Kidney tubule cell (primary cell): ENCODE data around the gene XPO5.
"Not testable (repeated sequence)": the region's sequence is repeated elsewhere in the genome, so short reads cannot be mapped to it uniquely, and the experiment has no call there.

Experiments
- DNase-seq: peaks from one replicate; pipeline ENCODE4 v3.0.0-alpha.2; 2018; ENCODE audit warnings: low spot score

XPO5 gene

DNA sequence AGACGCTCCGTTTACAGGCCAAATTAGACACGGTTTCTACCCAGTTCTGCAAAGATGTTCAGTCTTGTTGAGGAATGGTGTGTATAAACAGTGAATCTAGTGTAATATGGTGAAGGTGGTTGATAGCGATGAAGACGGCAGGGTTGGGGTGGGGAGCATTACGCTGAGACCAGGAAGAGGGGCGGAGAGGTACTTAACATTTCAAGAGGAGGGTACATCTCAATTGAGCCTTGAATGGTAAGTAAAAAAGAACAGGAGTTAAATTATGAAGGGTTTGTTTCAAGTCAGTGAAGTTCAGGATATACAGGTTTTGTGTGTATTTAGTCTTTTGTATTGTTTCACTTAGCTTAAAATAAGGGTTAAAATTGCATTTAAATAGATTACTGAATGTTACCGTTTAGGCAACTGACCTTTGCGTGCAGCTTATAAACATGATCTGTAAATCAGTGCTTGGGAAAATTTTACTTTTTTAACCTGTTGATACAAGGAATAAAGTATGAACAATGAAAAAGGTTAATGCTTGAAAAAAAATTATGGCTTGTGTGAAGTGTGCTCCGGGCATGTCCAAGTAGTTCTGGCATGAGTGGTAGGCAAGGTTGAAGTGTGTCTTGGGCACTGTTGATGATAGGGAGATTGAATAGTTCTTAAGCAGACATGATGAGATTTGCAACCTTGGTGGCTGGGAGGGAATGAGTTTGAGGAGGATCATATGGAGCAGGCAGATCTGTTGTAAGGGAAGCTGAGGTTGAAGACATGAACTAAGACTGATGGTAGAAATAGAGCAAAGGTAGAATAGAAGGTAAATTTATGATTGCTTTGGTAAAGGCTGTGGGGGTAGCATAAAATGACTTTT is 58.1 kb downstream of the XPO5 start:
- no peak for DNase-seq

DNA sequence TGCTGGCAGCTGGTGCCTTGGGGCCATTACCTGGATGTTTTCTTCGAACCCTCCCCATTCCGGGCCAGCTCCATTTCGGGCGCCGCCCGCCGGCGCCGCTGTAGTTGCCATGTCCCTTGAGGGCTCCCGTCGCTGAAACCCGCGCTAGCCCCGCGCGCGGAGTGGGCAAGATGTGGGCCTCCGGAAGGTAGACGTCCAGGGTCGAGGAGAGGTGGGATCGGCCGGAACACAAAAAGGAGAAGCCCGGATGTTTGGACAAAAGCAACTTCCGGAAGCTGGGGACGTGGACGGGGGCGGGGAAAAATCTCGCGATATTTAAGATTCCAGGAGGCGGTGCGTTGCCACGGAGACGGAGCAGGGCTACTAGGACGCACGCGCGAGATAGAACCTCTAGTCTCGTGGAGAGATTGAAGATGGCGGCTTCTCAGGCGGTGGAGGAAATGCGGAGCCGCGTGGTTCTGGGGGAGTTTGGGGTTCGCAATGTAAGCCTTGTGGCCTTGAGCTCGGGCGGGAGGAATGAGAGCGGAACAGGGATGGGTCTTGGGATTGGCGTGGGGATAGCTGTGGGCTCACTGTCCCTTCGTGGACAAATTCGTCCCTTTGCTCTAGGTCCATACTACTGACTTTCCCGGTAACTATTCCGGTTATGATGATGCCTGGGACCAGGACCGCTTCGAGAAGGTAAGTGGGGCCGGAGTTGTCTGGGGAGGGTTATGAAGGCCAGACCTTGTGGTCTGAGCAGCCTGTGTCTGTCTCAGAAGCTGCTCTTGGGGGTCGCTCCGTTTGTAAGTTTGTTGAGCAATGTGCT is 58.9 kb downstream of the XPO5 start, which contains the start of the genes POLR1C and YIPF3:
TSS of gene POLR1C (plus strand) at position 393 of the 808 bp plus-strand sequence. CDS start at position 414, 21 bp downstream.
TSS of gene YIPF3 (minus strand) at position 230 of the 808 bp plus-strand sequence. CDS start at position 111, 119 bp downstream.
- peak; percentile 98 for DNase-seq

GRCh38 chr6:43516367-43516696 is 59.5 kb downstream of the XPO5 start:
- no peak for DNase-seq

GRCh38 chr6:43515808-43516207 is 60.0 kb downstream of the XPO5 start:
- no peak for DNase-seq

- no peak for DNase-seq
These were observed 63.9 kb downstream of the XPO5 start for GRCh38 chr6:43511824-43512415.

GRCh38 chr6:43510827-43511163 is 65.0 kb downstream of the XPO5 start:
- DNase-seq = no peak

GRCh38 chr6:43509984-43510826 is 65.6 kb downstream of the XPO5 start, which contains the start of gene LRRC73:
TSS of gene LRRC73 (minus strand) at chr6:43510346. CDS start at chr6:43509785, 561 bp downstream.
- DNase-seq = peak; percentile 82

- DNase-seq = no peak
These were observed 66.5 kb downstream of the XPO5 start for GRCh38 chr6:43509142-43509983.

GRCh38 chr6:43508481-43509141 is 67.2 kb downstream of the XPO5 start:
- DNase-seq = no peak

GRCh38 chr6:43506667-43507471 is 69.0 kb downstream of the XPO5 start:
- peak; percentile 81 for DNase-seq

GRCh38 chr6:43506171-43506570 is 69.7 kb downstream of the XPO5 start:
- no peak for DNase-seq

- DNase-seq = no peak
These were observed 70.1 kb downstream of the XPO5 start for GRCh38 chr6:43505718-43506117.

- no peak for DNase-seq
These were observed 70.9 kb downstream of the XPO5 start for GRCh38 chr6:43504756-43505593.

GRCh38 chr6:43503443-43503842 is 72.4 kb downstream of the XPO5 start:
- DNase-seq = no peak

DNA sequence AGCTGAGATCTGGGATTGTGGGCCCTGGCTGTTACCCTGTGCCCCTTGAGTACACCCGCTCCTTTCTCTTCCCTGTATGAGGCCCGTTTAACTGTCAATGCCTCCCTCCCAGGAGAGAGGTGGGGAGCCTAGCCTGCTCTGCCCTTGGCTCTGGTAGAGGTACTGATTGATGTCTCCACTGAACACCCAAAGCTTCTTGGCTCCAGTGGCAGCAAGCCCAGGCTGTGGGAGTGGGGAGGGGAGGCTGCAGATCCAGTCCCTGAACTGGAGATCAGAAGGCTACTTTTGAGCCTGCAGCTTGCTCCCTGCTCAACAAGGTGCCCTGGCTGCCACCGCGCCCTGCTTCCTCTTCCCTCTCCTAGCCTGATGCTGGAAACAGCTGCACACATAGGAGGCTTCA is 73.2 kb downstream of the XPO5 start:
- DNase-seq = no peak

- no peak for DNase-seq
These were observed 74.9 kb downstream of the XPO5 start for GRCh38 chr6:43500921-43501320.

- no peak for DNase-seq
These were observed 76.6 kb downstream of the XPO5 start for GRCh38 chr6:43499028-43499815.

DNA sequence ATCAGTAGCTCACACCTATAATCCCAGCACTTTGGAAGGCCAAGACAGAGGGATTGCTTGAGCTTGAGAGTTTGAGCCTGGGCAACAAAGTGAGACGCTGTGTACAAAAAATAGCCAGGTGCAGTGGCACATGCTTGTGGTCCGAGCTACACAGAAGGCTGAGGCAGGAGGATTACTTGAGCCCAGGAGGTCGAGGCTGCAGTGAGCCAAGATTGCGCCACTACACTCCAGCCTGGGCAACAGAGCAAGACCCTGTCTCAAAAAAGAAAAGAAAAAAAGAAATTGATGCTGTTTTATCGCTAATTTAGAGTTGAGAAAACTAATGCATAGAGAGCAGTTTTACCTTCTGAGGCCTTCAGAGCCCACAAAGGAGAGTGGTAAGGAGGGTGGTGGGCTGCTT is 77.5 kb downstream of the XPO5 start:
- not testable (repeated sequence) for DNase-seq
